Measurements from ENCODE around the gene BRCA2.

The BRCA2 gene

GRCh38 chr13:32315238-32316027 lies at the start of gene BRCA2, which contains the start of gene ZAR1L:
BRCA2 (plus strand) TSS chr13:32315508; CDS start chr13:32316461, 953 bp downstream.
ZAR1L (minus strand) TSS chr13:32315363; CDS start chr13:32311925, 3,438 bp downstream.
- H3K4me3 ChIP-seq (ENCODE audit: control insufficient read depth, low read depth, low read length): peak within 1 kb of the TSS; percentile 89
- TF ChIP-seq CTCF (conservative IDR thresholded peaks at IDR 0.05; ENCODE audit: control insufficient read depth, insufficient read depth, low read depth, low read length): no peak
- DNase-seq (ENCODE audit: low read depth): peak; percentile 87

- TF ChIP-seq CTCF (conservative IDR thresholded peaks at IDR 0.05; ENCODE audit: control insufficient read depth, insufficient read depth, low read depth, low read length): no peak
- DNase-seq (ENCODE audit: low read depth): no peak
- H3K4me3 ChIP-seq (ENCODE audit: control insufficient read depth, low read depth, low read length): no peak overlapping the region
These were observed 49.6 kb upstream of the BRCA2 start for GRCh38 chr13:32265726-32266125.

GRCh38 chr13:32266130-32266529 lies 49.2 kb upstream of the BRCA2 start:
- H3K4me3 ChIP-seq (ENCODE audit: control insufficient read depth, low read depth, low read length): no peak overlapping the region
- no peak for TF ChIP-seq CTCF (conservative IDR thresholded peaks at IDR 0.05; ENCODE audit: control insufficient read depth, insufficient read depth, low read depth, low read length)
- no peak for DNase-seq (ENCODE audit: low read depth)

- DNase-seq (ENCODE audit: low read depth): no peak
- TF ChIP-seq CTCF (conservative IDR thresholded peaks at IDR 0.05; ENCODE audit: control insufficient read depth, insufficient read depth, low read depth, low read length): peak; percentile 37
- no peak overlapping the region for H3K4me3 ChIP-seq (ENCODE audit: control insufficient read depth, low read depth, low read length)
These were observed 47.4 kb upstream of the BRCA2 start for GRCh38 chr13:32267836-32268439.

- TF ChIP-seq CTCF (conservative IDR thresholded peaks at IDR 0.05; ENCODE audit: control insufficient read depth, insufficient read depth, low read depth, low read length): no peak
- peak; percentile 10 for DNase-seq (ENCODE audit: low read depth)
- no peak overlapping the region for H3K4me3 ChIP-seq (ENCODE audit: control insufficient read depth, low read depth, low read length)
These were observed 43.2 kb upstream of the BRCA2 start for GRCh38 chr13:32272021-32272683.

- TF ChIP-seq CTCF (conservative IDR thresholded peaks at IDR 0.05; ENCODE audit: control insufficient read depth, insufficient read depth, low read depth, low read length): no peak
- no peak overlapping the region for H3K4me3 ChIP-seq (ENCODE audit: control insufficient read depth, low read depth, low read length)
- no peak for DNase-seq (ENCODE audit: low read depth)
These were observed 37.5 kb upstream of the BRCA2 start for GRCh38 chr13:32277839-32278238.
